OCI-LY1 (cell line): Measurements from ENCODE around the gene FAM110A.

ENCODE experiments used
- CTCF ChIP-seq: fragments of 200-600 bp; sonication (generic), shearing (Covaris generic); IDR thresholded peaks from 2 replicates; pipeline ENCODE4 v1.5.1; 2017; ENCODE audit warnings: mild to moderate bottlenecking, antibody characterized with exemption, low read length, moderate library complexity, mixed read lengths
- EZH2 ChIP-seq: fragments of 200-600 bp; sonication (generic), shearing (Covaris generic); IDR thresholded peaks from 2 replicates; pipeline ENCODE4 v1.8.0; 2017; ENCODE audit warnings: borderline replicate concordance, mixed run types, mild to moderate bottlenecking, antibody characterized with exemption, low read length, moderate library complexity, mixed read lengths

GRCh38 chr20:821046-821730 is 12.3 kb upstream of the FAM110A start:
- TF ChIP-seq EZH2 = no peak
- TF ChIP-seq CTCF = no peak
